Mesenchymal stem cell (in vitro differentiated cells and primary cell): Measurements from ENCODE around the gene PNCK.
"Not testable (repeated sequence)": the region's sequence is repeated elsewhere in the genome, so short reads cannot be mapped to it uniquely, and the experiment has no call there.

Experiments
- DNase-seq: peaks from one replicate; pipeline ENCODE4 v3.0.0-alpha.2; 2013
- H2AFZ ChIP-seq: one replicate; pipeline ENCODE4 v1.6.1; 2013; ENCODE audit warnings: low read depth, mild to moderate bottlenecking, control low read depth, inconsistent platforms, low read length, moderate library complexity
- H2AK5ac ChIP-seq: 2 replicates; pipeline ENCODE4 v1.6.1; 2013; ENCODE audit warnings: low read length, moderate library complexity, mild to moderate bottlenecking, inconsistent platforms; ENCODE audit not compliant: severe bottlenecking
- H2BK120ac ChIP-seq: one replicate; pipeline ENCODE4 v1.6.1; 2013; ENCODE audit warnings: low read depth, mild to moderate bottlenecking, inconsistent platforms, low read length, moderate library complexity
- H2BK12ac ChIP-seq, 2 experiments: one replicate each; pipeline ENCODE4 v1.6.1; 2013; ENCODE audit warnings: inconsistent platforms in 2 of 2, low read length in 2 of 2, mild to moderate bottlenecking in 2 of 2, moderate library complexity in 2 of 2, control low read depth in 1 of 2
- H2BK15ac ChIP-seq: one replicate; pipeline ENCODE4 v1.6.1; 2013; ENCODE audit warnings: mild to moderate bottlenecking, low read depth, inconsistent platforms; ENCODE audit not compliant: poor library complexity, severe bottlenecking
- H2BK5ac ChIP-seq: 2 replicates; pipeline ENCODE4 v1.6.1; 2013; ENCODE audit warnings: low read depth, mild to moderate bottlenecking, low read length, control low read depth, inconsistent platforms; ENCODE audit not compliant: poor library complexity, severe bottlenecking
- H3K14ac ChIP-seq, 2 experiments: one replicate each; pipeline ENCODE4 v1.6.1; 2013; ENCODE audit warnings: inconsistent platforms in 2 of 2, low read length in 2 of 2, control low read depth in 1 of 2, mild to moderate bottlenecking in 1 of 2, moderate library complexity in 1 of 2
- H3K18ac ChIP-seq, 2 experiments: one replicate each; pipeline ENCODE4 v1.6.1; 2013; ENCODE audit warnings: inconsistent platforms in 2 of 2, low read length in 2 of 2, control low read depth in 1 of 2, low read depth in 1 of 2, mild to moderate bottlenecking in 1 of 2
- H3K23ac ChIP-seq, 2 experiments: one replicate each; pipeline ENCODE4 v1.6.1; 2013; ENCODE audit warnings: inconsistent platforms in 2 of 2, low read length in 2 of 2, mild to moderate bottlenecking in 2 of 2, moderate library complexity in 2 of 2, control low read depth in 1 of 2
- H3K27ac ChIP-seq: 2 replicates; pipeline ENCODE4 v1.5.1; 2013; ENCODE audit warnings: mild to moderate bottlenecking, moderate library complexity, low read length, control low read depth, inconsistent platforms; ENCODE audit not compliant: poor library complexity, severe bottlenecking
- H3K27me3 ChIP-seq, 2 experiments: 2 replicates each; pipeline versions ENCODE4 v1.6.1 to v1.7.0; 2013; ENCODE audit warnings: low read length in 2 of 2, mild to moderate bottlenecking in 2 of 2, moderate library complexity in 2 of 2, control low read depth in 1 of 2, inconsistent platforms in 1 of 2; ENCODE audit not compliant: control insufficient read depth in 1 of 2, insufficient read depth in 1 of 2
- H3K36me3 ChIP-seq, 2 experiments: 2 replicates each; pipeline versions ENCODE4 v1.6.1 to v1.7.0; 2013; ENCODE audit warnings: low read length in 2 of 2, control low read depth in 1 of 2, inconsistent platforms in 1 of 2, low read depth in 1 of 2, mild to moderate bottlenecking in 1 of 2; ENCODE audit not compliant: insufficient read depth in 2 of 2, control insufficient read depth in 1 of 2
- H3K4ac ChIP-seq, 2 experiments: one replicate each; pipeline ENCODE4 v1.6.1; 2013; ENCODE audit warnings: inconsistent platforms in 2 of 2, low read length in 2 of 2, mild to moderate bottlenecking in 2 of 2, moderate library complexity in 2 of 2, control low read depth in 1 of 2, low read depth in 1 of 2
- H3K4me1 ChIP-seq: 2 replicates; pipeline ENCODE4 v1.6.1; 2013; ENCODE audit warnings: low read depth, low read length, control low read depth; ENCODE audit not compliant: control insufficient read depth, insufficient read depth
- H3K4me2 ChIP-seq: 2 replicates; pipeline ENCODE4 v1.6.1; 2013; ENCODE audit warnings: low read length, mild to moderate bottlenecking, inconsistent platforms; ENCODE audit not compliant: poor library complexity, severe bottlenecking
- H3K4me3 ChIP-seq, 2 experiments: 2 replicates each; pipeline versions ENCODE4 v1.5.1 to v1.7.0; 2013; ENCODE audit warnings: low read length in 2 of 2, mild to moderate bottlenecking in 2 of 2, control low read depth in 1 of 2, low read depth in 1 of 2; ENCODE audit not compliant: insufficient read depth in 1 of 2
- H3K79me1 ChIP-seq: replicated peaks from 2 replicates; pipeline ENCODE4 v1.6.1; 2013; ENCODE audit warnings: mild to moderate bottlenecking, control low read depth, low read length, inconsistent platforms; ENCODE audit not compliant: poor library complexity, severe bottlenecking
- H3K9ac ChIP-seq: 2 replicates; pipeline ENCODE4 v1.7.0; 2013; ENCODE audit warnings: mild to moderate bottlenecking, low read length, moderate library complexity
- H3K9me3 ChIP-seq: 2 replicates; pipeline ENCODE4 v1.7.0; 2013; ENCODE audit warnings: mild to moderate bottlenecking, low read length; ENCODE audit not compliant: control insufficient read depth
- H4K8ac ChIP-seq: one replicate; pipeline ENCODE4 v1.6.1; 2013; ENCODE audit warnings: inconsistent platforms, mild to moderate bottlenecking, low read length, moderate library complexity
- H4K91ac ChIP-seq: one replicate; pipeline ENCODE4 v1.6.1; 2013; ENCODE audit warnings: mild to moderate bottlenecking, low read length, inconsistent platforms
- WGBS: methylation state at CpG from one replicate; pipeline ENCODE4 v1.1.7; 2013; ENCODE audit warnings: mixed read lengths; 5-methylcytosine and 5-hydroxymethylcytosine counted together

PNCK gene

GRCh38 chrX:153694687-153695270 lies 21.2 kb upstream of the PNCK start:
- H3K4me2 ChIP-seq, result no peak overlapping the region
- WGBS, result over 99% methylated on average over 9 of the region's 23 CpGs

GRCh38 chrX:153694256-153694655 lies 20.6 kb upstream of the PNCK start:
- not testable (repeated sequence) for H3K4me2 ChIP-seq, H2AFZ ChIP-seq, H3K23ac ChIP-seq, H3K4me3 ChIP-seq, H4K91ac ChIP-seq, H3K14ac ChIP-seq, H3K18ac ChIP-seq, H3K9ac ChIP-seq, H2BK120ac ChIP-seq, H3K9me3 ChIP-seq, H2BK12ac ChIP-seq, H2BK5ac ChIP-seq, H3K4ac ChIP-seq, H3K27me3 ChIP-seq, H2AK5ac ChIP-seq, H3K27ac ChIP-seq, DNase-seq, H4K8ac ChIP-seq, H2BK15ac ChIP-seq, H3K79me1 ChIP-seq
- 94% methylated on average over 10 of the region's 16 CpGs for WGBS
- H3K36me3 ChIP-seq, result peaks cover 7 to 60% of the 10 kb centered on the region in 2 experiments
- peaks cover 12% of the 10 kb centered on the region for H3K4me1 ChIP-seq

More at GRCh38 chrX:153694687-153695270, 21.2 kb upstream of the PNCK start:
- no peak for DNase-seq
- no peak overlapping the region for H2BK120ac ChIP-seq
- no peak overlapping the region for H3K23ac ChIP-seq
- no peak overlapping the region for H3K9ac ChIP-seq
- no peak overlapping the region for H4K8ac ChIP-seq
- H3K4me1 ChIP-seq, result peaks cover 7% of the 10 kb centered on the region
- no peak overlapping the region for H2BK12ac ChIP-seq
- no peak overlapping the region for H2AFZ ChIP-seq
- H2BK5ac ChIP-seq, result no peak overlapping the region
- H3K4me3 ChIP-seq, result no peak overlapping the region
- no peak overlapping the region for H4K91ac ChIP-seq
- H3K14ac ChIP-seq, result no peak overlapping the region
- peaks cover 3% of the 10 kb centered on the region for H3K79me1 ChIP-seq
- no peak overlapping the region for H3K18ac ChIP-seq
- H2AK5ac ChIP-seq, result no peak overlapping the region
- no peak overlapping the region for H3K4ac ChIP-seq
- H3K27me3 ChIP-seq, result peaks cover 0 to 3% of the 10 kb centered on the region in 2 experiments
- no peaks in the 10 kb centered on the region for H3K9me3 ChIP-seq
- peaks cover 7 to 65% of the 10 kb centered on the region in 2 experiments for H3K36me3 ChIP-seq
- H3K27ac ChIP-seq, result no peak overlapping the region
- H2BK15ac ChIP-seq, result no peak overlapping the region

- Histone ChIP-seq H3K4me1 (peaks cover 13% of the 10 kb centered on the region), H2AK5ac (no peak overlapping the region), H2BK15ac (no peak overlapping the region), H3K4ac (no peak overlapping the region), H3K79me1 (peaks cover under 1% of the 10 kb centered on the region), H4K8ac (no peak overlapping the region), H3K4me2 (no peak overlapping the region), H3K23ac (no peak overlapping the region), H3K4me3 (no peak overlapping the region), H3K27me3 (peaks cover 0 to under 1% of the 10 kb centered on the region in 2 experiments), H3K18ac (no peak overlapping the region), H2BK120ac (no peak overlapping the region), H3K36me3 (peaks cover 7 to 53% of the 10 kb centered on the region in 2 experiments), H3K27ac (no peak overlapping the region), H4K91ac (no peak overlapping the region), H3K9ac (no peak overlapping the region), H3K14ac (no peak overlapping the region), H3K9me3 (no peaks in the 10 kb centered on the region), H2BK12ac (no peak overlapping the region), H2AFZ (no peak overlapping the region), H2BK5ac (no peak overlapping the region)
- DNase-seq, result no peak
- 91% methylated on average over 20 of the region's 31 CpGs for WGBS
These were observed 19.8 kb upstream of the PNCK start for GRCh38 chrX:153693216-153694086.

GRCh38 chrX:153692611-153693156 lies 19.1 kb upstream of the PNCK start:
- WGBS, result 94% methylated on average over 17 of the region's 24 CpGs
- H4K91ac ChIP-seq, result no peak overlapping the region
- H3K18ac ChIP-seq, result no peak overlapping the region
- H3K27ac ChIP-seq, result no peak overlapping the region
- H3K4me3 ChIP-seq, result no peak overlapping the region
- H4K8ac ChIP-seq, result no peak overlapping the region
- no peak overlapping the region for H2AK5ac ChIP-seq
- no peak overlapping the region for H3K4ac ChIP-seq
- no peaks in the 10 kb centered on the region for H3K9me3 ChIP-seq
- peaks cover 7 to 46% of the 10 kb centered on the region in 2 experiments for H3K36me3 ChIP-seq
- peaks cover 13% of the 10 kb centered on the region for H3K4me1 ChIP-seq
- H2AFZ ChIP-seq, result no peak overlapping the region
- H3K9ac ChIP-seq, result no peak overlapping the region
- H3K23ac ChIP-seq, result no peak overlapping the region
- no peak overlapping the region for H2BK120ac ChIP-seq
- no peak overlapping the region for H2BK5ac ChIP-seq
- H3K14ac ChIP-seq, result no peak overlapping the region
- DNase-seq, result no peak
- no peaks in the 10 kb centered on the region for H3K27me3 ChIP-seq
- H3K4me2 ChIP-seq, result no peak overlapping the region
- H2BK12ac ChIP-seq, result no peak overlapping the region
- no peak overlapping the region for H2BK15ac ChIP-seq
- H3K79me1 ChIP-seq, result no peaks in the 10 kb centered on the region
